HG02973 (cell line): ENCODE measurements around the gene IFI30.

Experiments used
- ATAC-seq: cut with Tn5 transposase; IDR thresholded peaks from one replicate; pipeline ENCODE4 v1.9.1; 2021; ENCODE audit warnings: moderate library complexity; ENCODE audit not compliant: unreplicated experiment

IFI30 gene

GRCh38 chr19:18170714-18171255 is 2.8 kb upstream of the IFI30 start:
- ATAC-seq = no peak

- ATAC-seq = no peak
Measured at GRCh38 chr19:18171605-18172327, 1.8 kb upstream of the IFI30 start.

DNA sequence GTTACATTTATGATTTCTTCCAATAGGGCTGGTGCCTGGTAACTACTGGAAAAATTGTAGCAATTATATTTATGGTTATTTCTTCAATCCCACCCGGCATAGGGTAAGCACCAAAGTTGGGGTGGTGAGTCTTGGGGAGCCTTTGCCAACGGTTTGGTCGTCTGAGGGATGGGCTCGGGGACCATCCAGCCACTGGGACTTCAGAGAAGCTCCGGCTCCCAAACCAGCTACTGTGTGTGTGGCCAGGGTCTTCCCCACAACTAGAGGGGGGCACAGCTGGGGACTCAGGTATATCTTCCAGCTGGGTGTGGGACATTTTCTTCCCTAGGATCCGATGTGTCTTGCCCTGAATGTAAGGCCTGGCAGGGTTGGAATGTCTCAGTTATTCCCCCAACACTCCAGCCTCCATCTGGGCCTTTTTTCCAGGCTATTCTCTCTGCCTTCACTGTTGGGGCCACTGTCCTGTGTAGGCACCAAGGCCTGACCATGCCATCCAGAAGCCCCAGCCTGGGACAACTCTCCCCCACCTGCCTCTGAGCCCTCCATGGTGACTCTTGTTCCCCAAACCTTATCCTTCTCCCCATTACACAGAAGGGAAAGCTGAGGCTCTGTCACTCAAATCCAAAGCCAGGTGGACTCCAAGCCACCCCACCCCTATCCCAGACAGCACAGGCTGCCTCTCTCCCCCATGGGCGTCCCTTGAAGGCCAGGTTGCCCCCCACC is 1.1 kb upstream of the IFI30 start:
- no peak for ATAC-seq

DNA sequence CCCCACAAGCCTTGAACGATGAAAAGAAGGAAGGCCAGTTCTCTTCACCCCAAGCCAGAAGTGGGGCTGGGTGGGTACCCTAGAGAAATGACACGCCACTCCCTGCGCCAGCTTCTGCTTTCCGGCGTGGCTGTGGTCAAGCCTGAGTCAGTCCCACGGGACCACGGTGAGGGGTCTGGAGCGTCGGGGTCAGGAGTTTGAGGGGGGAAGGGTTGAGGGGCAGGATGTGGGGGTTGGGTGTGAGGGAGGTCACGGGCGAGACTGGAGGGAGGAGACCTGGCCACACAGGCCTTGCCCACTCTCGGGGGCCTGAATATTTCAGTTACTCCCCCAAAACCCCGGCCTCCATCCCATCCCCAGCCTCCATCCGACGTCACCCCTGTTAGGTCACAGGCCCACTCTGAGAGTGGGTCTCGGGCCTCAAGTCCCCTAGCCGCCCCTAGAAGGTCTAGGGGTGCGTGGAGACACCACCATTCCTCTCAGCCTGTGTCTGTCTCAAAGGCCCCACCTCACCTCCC is 500 bp upstream of the IFI30 start:
- ATAC-seq = no peak

GRCh38 chr19:18174983-18175382 is 1.4 kb downstream of the IFI30 start:
- no peak for ATAC-seq

GRCh38 chr19:18176367-18177310 is 3.0 kb downstream of the IFI30 start:
- no peak for ATAC-seq

- ATAC-seq = no peak
Measured at GRCh38 chr19:18179957-18180356, 6.3 kb downstream of the IFI30 start.

GRCh38 chr19:18183529-18183928 is 9.9 kb downstream of the IFI30 start:
- no peak for ATAC-seq

- no peak for ATAC-seq
Measured at GRCh38 chr19:18185538-18185937, 11.9 kb downstream of the IFI30 start.

DNA sequence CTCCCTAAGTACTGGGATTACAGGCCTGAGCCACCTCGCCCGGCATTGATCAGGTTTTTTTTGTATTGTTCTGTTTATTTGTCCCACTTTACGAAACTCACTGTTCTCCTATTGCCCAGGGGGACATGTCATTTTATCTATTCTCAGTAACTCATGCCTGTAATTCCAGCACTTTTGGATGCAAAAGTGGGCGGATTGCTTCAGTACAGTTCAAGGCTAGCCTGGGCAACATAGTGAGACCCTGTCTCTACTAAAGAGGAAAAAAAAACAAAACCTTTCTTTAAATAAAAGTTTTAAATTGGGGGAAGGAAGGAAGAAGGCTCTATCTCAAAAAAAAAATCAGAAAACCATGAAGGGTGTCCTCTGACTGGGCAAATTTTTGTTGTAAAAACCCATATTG is 16.7 kb downstream of the IFI30 start:
- no peak for ATAC-seq

- no peak for ATAC-seq
Measured at GRCh38 chr19:18191640-18192062, 18.0 kb downstream of the IFI30 start.

DNA sequence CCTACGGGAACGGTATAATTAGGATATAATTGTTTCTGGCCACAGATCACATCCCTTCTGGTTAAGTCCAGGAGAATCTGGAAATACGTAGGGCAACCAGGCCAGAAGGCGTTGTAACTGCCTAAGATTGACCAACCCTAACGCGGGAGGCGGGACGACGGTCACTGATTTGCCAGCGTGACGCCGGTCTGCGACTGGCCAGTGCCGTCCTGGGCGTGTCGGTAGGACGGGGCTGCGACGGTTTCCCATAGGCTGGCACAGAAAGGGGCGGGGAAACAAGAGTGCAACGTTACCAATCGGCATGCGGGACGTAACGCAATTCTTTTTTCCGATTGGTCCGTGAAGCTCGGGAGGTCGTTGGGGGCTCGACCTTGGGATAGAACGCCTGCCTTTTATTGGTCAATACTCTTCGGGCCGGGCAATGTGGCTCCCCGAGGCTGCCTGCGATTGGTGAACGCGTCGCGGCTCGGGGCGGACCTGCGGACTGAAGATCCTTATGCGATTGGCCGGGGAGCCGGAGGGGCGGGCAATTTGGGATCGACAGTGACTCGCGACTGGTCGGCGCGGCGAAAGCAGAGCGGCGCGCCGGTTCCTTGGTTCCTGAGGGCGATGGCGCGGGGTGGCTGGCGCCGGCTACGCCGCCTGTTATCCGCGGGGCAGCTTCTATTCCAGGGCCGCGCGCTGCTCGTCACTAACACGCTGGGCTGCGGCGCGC is 19.2 kb downstream of the IFI30 start, which contains the start of gene MPV17L2:
TSS of gene MPV17L2 (plus strand) at position 546 of the 715 bp plus-strand sequence. CDS start at position 610, 64 bp downstream.
- peak; percentile 88 for ATAC-seq

DNA sequence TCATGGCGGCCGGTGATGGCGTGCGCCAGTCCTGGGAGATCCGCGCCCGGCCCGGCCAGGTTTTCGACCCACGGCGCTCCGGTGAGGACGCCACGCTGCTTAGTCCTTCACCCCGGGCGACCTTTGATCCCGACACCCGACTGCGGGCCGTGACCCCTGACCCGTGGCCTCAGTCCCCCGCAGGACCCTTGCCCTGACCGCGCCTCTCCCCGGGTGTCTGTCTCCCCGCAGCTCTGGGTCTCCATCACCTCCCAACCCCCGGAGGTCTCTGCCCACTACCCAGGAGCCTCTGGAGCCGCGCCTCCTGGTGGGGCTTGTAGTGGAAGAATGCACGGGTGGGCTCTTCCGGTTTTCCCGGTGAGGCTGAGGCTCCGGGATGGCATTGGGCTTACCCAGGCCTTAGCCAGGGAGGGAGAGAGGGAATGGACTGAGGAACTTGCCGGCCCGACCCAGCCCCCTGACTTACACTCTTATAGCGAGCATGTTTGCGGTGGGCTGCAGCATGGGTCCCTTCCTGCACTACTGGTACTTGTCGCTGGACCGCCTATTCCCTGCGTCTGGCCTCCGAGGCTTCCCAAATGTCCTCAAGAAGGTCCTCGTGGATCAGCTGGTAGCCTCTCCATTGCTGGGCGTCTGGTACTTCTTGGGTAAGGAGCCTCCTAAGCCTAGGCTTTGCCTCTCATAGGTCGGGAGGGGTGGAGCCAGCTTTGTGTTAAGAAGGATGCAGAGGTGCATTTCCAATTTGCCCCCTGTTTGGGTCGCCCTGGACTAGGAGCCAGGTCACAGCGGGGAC is 20.0 kb downstream of the IFI30 start:
- ATAC-seq = no peak

GRCh38 chr19:18194181-18194530 is 20.5 kb downstream of the IFI30 start:
- no peak for ATAC-seq

DNA sequence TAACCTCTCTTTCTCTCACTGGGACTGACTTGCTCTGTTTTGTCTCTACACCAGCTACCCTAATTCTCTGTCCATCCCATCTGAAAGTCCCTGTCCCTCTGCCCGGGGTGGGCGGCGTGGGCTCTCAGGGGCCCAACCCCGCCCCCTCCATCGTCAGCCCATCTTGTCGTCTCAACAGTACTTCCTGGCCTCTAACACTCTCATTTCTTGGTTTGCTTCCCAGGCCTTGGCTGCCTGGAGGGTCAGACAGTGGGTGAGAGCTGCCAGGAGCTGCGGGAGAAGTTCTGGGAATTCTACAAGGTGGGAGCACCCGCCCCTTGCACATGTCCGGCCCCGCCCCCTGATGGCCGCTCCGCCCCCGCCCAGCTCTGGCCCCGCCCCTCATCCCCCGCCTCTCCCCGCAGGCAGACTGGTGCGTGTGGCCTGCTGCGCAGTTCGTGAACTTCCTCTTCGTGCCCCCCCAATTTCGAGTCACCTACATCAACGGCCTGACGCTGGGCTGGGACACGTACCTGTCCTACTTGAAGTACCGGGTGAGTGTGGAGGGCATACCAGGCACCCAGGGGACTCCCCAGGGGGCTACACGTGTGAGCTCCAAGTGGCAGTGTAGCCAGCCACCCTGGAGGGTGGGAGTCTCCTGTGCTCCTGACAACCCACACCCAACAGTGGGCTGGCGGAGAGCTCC is 21.1 kb downstream of the IFI30 start:
- ATAC-seq = no peak

GRCh38 chr19:18196511-18196845 is 22.9 kb downstream of the IFI30 start:
- no peak for ATAC-seq

GRCh38 chr19:18197306-18197705 is 23.7 kb downstream of the IFI30 start:
- ATAC-seq = no peak

DNA sequence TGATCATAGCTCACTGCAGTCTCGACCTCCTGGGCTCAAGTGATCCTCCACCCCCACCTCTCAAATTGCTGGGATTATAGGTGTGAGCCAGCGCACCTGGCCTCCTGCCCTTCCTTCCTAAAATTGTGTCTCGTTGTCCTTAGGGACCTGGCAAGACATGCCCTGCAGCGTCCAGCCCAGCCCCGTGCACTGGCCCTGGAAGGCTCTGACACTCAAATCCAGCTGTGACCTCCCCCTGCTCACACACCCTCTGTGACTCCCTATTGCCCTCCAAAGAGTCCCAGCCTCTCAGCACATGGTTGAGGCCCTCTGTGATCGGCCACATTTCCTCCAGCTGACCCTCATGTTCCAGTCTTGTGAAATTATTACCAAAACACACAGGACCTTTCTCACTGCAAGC is 24.3 kb downstream of the IFI30 start:
- ATAC-seq = no peak

DNA sequence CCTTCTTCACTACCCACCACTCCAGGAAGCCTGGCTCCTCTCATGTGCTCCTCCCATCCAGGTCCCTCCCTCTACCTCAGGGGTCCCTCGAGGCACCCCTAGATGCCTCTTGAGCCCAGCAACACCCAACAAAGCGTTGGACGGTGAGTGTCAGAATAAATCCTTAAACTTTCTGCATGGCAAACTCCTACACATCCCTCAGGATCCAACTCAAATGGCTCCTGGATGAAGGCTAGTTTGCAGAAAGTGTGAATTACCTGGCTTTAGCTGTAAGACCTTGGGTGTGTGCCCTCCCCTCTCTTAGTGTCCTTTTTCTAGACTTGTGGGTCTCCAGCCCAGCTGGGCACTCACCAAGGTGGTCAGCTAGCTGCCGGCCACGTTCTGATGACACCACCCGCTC is 24.8 kb downstream of the IFI30 start:
- ATAC-seq = no peak
